GM15510 (cell line): ENCODE results near the gene TNNT2.

Experiments used
- POLR2A ChIP-seq: IDR thresholded peaks from 3 replicates; pipeline ENCODE4 v1.6.1; 2011; ENCODE audit warnings: borderline replicate concordance; ENCODE audit not compliant: insufficient read length; ENCODE audit errors: extremely low read depth

TNNT2 gene

GRCh38 chr1:201313086-201313485 lies 64.4 kb downstream of the TNNT2 start:
- no peak for TF ChIP-seq POLR2A

GRCh38 chr1:201312298-201312697 lies 65.2 kb downstream of the TNNT2 start:
- no peak for TF ChIP-seq POLR2A

- no peak for TF ChIP-seq POLR2A
Observed at GRCh38 chr1:201311356-201312011, 66.0 kb downstream of the TNNT2 start.

- TF ChIP-seq POLR2A = no peak
Observed at GRCh38 chr1:201310986-201311355, 66.5 kb downstream of the TNNT2 start.

DNA sequence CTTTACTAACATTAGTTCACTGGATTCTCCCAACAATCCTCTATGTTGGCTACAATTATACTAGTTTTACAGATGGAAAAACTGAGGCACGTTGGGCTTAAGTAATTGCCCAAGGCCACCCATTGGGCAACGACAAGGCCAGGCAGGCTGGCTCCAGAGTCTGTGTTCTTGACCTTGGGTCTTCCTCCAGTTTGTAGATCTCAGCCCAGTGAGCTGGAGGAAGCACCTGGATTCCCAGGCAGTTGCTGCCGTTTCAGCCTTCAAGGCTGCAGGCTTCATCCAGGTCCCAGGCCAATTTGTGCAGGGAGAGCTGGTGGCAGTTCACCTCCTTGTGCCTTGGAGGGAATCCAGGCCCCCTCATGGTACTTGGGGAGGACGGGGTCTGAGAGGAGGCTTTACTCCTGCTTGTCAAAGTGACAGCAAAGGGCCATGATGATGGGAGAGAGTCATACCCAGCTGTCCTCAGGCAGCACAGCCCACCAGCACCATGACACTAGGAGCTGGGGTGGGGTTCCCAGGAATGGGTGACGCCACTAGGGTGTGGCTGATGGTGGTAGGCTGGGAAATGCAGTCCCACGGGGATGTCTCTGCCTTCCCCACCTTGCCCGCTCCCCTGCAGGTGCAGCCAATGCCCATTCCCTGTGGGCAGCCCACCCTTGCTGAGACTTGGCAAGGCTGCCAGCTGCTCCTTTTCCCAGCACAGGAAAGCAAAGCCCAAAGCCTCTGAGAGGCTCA lies 67.1 kb downstream of the TNNT2 start:
- no peak for TF ChIP-seq POLR2A

GRCh38 chr1:201309416-201309815 lies 68.1 kb downstream of the TNNT2 start:
- TF ChIP-seq POLR2A = no peak
